Tibial nerve (tissue), 3 donors: Measurements from ENCODE around the gene EYS.

Experiments used
- CTCF ChIP-seq, 5 experiments: fragments of 200-600 bp in 3 of 5; fragments of 450-650 bp in 2 of 5; sonication (generic) in 3 of 5; IDR thresholded peaks; one replicate each; pipeline ENCODE4 v1.5.1; 2016 to 2019; ENCODE audit warnings: antibody characterized with exemption in 5 of 5, mild to moderate bottlenecking in 3 of 5, moderate library complexity in 2 of 5
- POLR2A ChIP-seq, 2 donors: fragments of 450-650 bp; IDR thresholded peaks; one replicate each; pipeline ENCODE4 v1.6.1; 2017; ENCODE audit warnings: antibody characterized with exemption in 2 of 2, mild to moderate bottlenecking in 2 of 2, moderate library complexity in 2 of 2

GRCh38 chr6:64103480-64103879, 1603.5 kb downstream of the EYS start:
- no peak for TF ChIP-seq CTCF (IDR thresholded peaks at IDR 0.05)
- no peak for TF ChIP-seq POLR2A (IDR thresholded peaks at IDR 0.05)
